ENCODE measurements around the gene VPS13C. TPM values are rescaled to one million over a fixed set of nuclear protein-coding genes. Genes with fewer than 3 reads are reported as not detected.

Gene VPS13C
- total and polyA plus RNA-seq, 5 donors from 2014 or later, result 11.2 to 150 (median 14.3) TPM

- DNase-seq (no peak), ATAC-seq (ENCODE audit: low read depth in 2 of 2) (no peak)
- H3K27me3 Mint-ChIP-seq, result no peaks in the 10 kb centered on the region
- Histone ChIP-seq H3K36me3 (ENCODE audit: control insufficient read depth, insufficient read depth, low read length) (peaks cover 63% of the 10 kb centered on the region), H3K9me3 (ENCODE audit: control insufficient read depth in 2 of 2, low read length in 2 of 2) (peaks cover 15 to 31% of the 10 kb centered on the region in 2 experiments), H3K4me1 (ENCODE audit: control insufficient read depth, insufficient read depth, low read length, poor library complexity, severe bottlenecking) (no peaks in the 10 kb centered on the region), H3K4me3 (ENCODE audit: low read depth, low read length) (no peak overlapping the region), H3K27me3 (ENCODE audit: control insufficient read depth, insufficient read depth, low read length) (no peaks in the 10 kb centered on the region), H3K27ac (ENCODE audit: insufficient read depth, low read length, poor library complexity, severe bottlenecking) (no peak overlapping the region)
- H3K27ac Mint-ChIP-seq, result no peak overlapping the region
- peaks cover 5 to 11% (median 8%) of the 10 kb centered on the region in 4 donors for H3K4me1 Mint-ChIP-seq
- peaks cover 0 to 36% (median 15%) of the 10 kb centered on the region in 7 donors for H3K9me3 Mint-ChIP-seq
- H3K4me3 Mint-ChIP-seq, result no peak overlapping the region
- H3K36me3 Mint-ChIP-seq, result peaks cover 78% of the 10 kb centered on the region
These were observed 167.1 kb downstream of the VPS13C start for GRCh38 chr15:61893146-61893545.

GRCh38 chr15:61892140-61892539, 168.1 kb downstream of the VPS13C start:
- Histone ChIP-seq H3K27ac (ENCODE audit: insufficient read depth, low read length, poor library complexity, severe bottlenecking) (no peak overlapping the region), H3K27me3 (ENCODE audit: control insufficient read depth, insufficient read depth, low read length) (no peaks in the 10 kb centered on the region), H3K36me3 (ENCODE audit: control insufficient read depth, insufficient read depth, low read length) (peaks cover 74% of the 10 kb centered on the region), H3K4me3 (ENCODE audit: low read depth, low read length) (no peak overlapping the region), H3K9me3 (ENCODE audit: control insufficient read depth in 2 of 2, low read length in 2 of 2) (peaks cover 15 to 31% of the 10 kb centered on the region in 2 experiments), H3K4me1 (ENCODE audit: control insufficient read depth, insufficient read depth, low read length, poor library complexity, severe bottlenecking) (no peaks in the 10 kb centered on the region)
- ATAC-seq (ENCODE audit: low read depth in 2 of 2), result no peak
- peaks cover 74% of the 10 kb centered on the region for H3K36me3 Mint-ChIP-seq
- H3K27ac Mint-ChIP-seq, result no peak overlapping the region
- no peak for DNase-seq
- peaks cover 0 to 36% (median 14%) of the 10 kb centered on the region in 7 donors for H3K9me3 Mint-ChIP-seq
- H3K4me3 Mint-ChIP-seq, result no peak overlapping the region
- peaks cover 5 to 11% (median 8%) of the 10 kb centered on the region in 4 donors for H3K4me1 Mint-ChIP-seq
- no peaks in the 10 kb centered on the region for H3K27me3 Mint-ChIP-seq

GRCh38 chr15:61890106-61890505, 170.1 kb downstream of the VPS13C start:
- Histone ChIP-seq H3K27ac (ENCODE audit: insufficient read depth, low read length, poor library complexity, severe bottlenecking) (no peak overlapping the region), H3K36me3 (ENCODE audit: control insufficient read depth, insufficient read depth, low read length) (peaks cover 73% of the 10 kb centered on the region), H3K4me3 (ENCODE audit: low read depth, low read length) (no peak overlapping the region), H3K4me1 (ENCODE audit: control insufficient read depth, insufficient read depth, low read length, poor library complexity, severe bottlenecking) (no peaks in the 10 kb centered on the region), H3K27me3 (ENCODE audit: control insufficient read depth, insufficient read depth, low read length) (no peaks in the 10 kb centered on the region), H3K9me3 (ENCODE audit: control insufficient read depth in 2 of 2, low read length in 2 of 2) (peaks cover 15 to 31% of the 10 kb centered on the region in 2 experiments)
- Mint-ChIP-seq H3K27ac (no peak overlapping the region), H3K27me3 (no peaks in the 10 kb centered on the region), H3K4me3 (no peak overlapping the region), H3K9me3 (peaks cover 0 to 26% (median 10%) of the 10 kb centered on the region in 7 donors), H3K4me1 (peaks cover 7 to 17% (median 14%) of the 10 kb centered on the region in 4 donors), H3K36me3 (peaks cover 70% of the 10 kb centered on the region)
- ATAC-seq (ENCODE audit: low read depth in 2 of 2), result no peak
- no peak for DNase-seq

DNA sequence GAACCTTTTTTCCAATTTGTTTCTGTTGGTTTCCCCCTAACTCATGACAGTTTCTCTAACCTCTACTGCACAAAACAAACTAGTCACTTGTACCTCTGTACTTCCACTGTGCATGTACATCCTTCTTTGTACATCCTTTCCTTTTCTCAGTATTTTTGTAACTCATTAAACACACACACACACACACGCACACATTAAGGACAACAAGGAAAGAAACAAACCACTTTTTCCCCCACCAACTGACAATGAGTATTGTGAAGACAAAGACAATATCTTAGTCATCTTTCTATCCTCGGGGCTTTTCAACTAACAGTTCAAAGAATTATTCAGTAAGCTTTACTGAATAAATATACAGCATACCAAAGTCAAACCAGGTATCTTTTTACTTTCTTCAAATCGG, 170.5 kb downstream of the VPS13C start:
- Mint-ChIP-seq H3K4me3 (no peak overlapping the region), H3K4me1 (peaks cover 7 to 15% (median 13%) of the 10 kb centered on the region in 4 donors), H3K36me3 (peaks cover 66% of the 10 kb centered on the region), H3K27me3 (no peaks in the 10 kb centered on the region), H3K27ac (peak overlapping the region in 2 of 3 donors; percentile 7 to 63), H3K9me3 (peaks cover 0 to 22% (median 8%) of the 10 kb centered on the region in 7 donors)
- H3K4me1 ChIP-seq (ENCODE audit: control insufficient read depth, insufficient read depth, low read length, poor library complexity, severe bottlenecking), result no peaks in the 10 kb centered on the region
- ATAC-seq (ENCODE audit: low read depth in 2 of 2), result peak; percentile 28 to 62
- no peak overlapping the region for H3K4me3 ChIP-seq (ENCODE audit: low read depth, low read length)
- H3K27ac ChIP-seq (ENCODE audit: insufficient read depth, low read length, poor library complexity, severe bottlenecking), result no peak overlapping the region
- peak in 1 of 3 donors; percentile 79 for DNase-seq
- peaks cover 14 to 29% of the 10 kb centered on the region in 2 experiments for H3K9me3 ChIP-seq (ENCODE audit: control insufficient read depth in 2 of 2, low read length in 2 of 2)
- H3K36me3 ChIP-seq (ENCODE audit: control insufficient read depth, insufficient read depth, low read length), result peaks cover 70% of the 10 kb centered on the region
- no peaks in the 10 kb centered on the region for H3K27me3 ChIP-seq (ENCODE audit: control insufficient read depth, insufficient read depth, low read length)

- Histone ChIP-seq H3K9me3 (ENCODE audit: control insufficient read depth in 2 of 2, low read length in 2 of 2) (peaks cover 7 to 14% of the 10 kb centered on the region in 2 experiments), H3K36me3 (ENCODE audit: control insufficient read depth, insufficient read depth, low read length) (peaks cover 61% of the 10 kb centered on the region), H3K4me3 (ENCODE audit: low read depth, low read length) (no peak overlapping the region), H3K27ac (ENCODE audit: insufficient read depth, low read length, poor library complexity, severe bottlenecking) (no peak overlapping the region), H3K27me3 (ENCODE audit: control insufficient read depth, insufficient read depth, low read length) (no peaks in the 10 kb centered on the region), H3K4me1 (ENCODE audit: control insufficient read depth, insufficient read depth, low read length, poor library complexity, severe bottlenecking) (no peaks in the 10 kb centered on the region)
- peaks cover 55% of the 10 kb centered on the region for H3K36me3 Mint-ChIP-seq
- H3K27ac Mint-ChIP-seq, result no peak overlapping the region
- peaks cover 7 to 15% (median 13%) of the 10 kb centered on the region in 4 donors for H3K4me1 Mint-ChIP-seq
- H3K4me3 Mint-ChIP-seq, result no peak overlapping the region
- H3K9me3 Mint-ChIP-seq, result peaks cover 0 to 10% (median 4%) of the 10 kb centered on the region in 7 donors
- no peak for DNase-seq
- no peaks in the 10 kb centered on the region for H3K27me3 Mint-ChIP-seq
- no peak for ATAC-seq (ENCODE audit: low read depth in 2 of 2)
These were observed 172.0 kb downstream of the VPS13C start for GRCh38 chr15:61888074-61888780.

DNA sequence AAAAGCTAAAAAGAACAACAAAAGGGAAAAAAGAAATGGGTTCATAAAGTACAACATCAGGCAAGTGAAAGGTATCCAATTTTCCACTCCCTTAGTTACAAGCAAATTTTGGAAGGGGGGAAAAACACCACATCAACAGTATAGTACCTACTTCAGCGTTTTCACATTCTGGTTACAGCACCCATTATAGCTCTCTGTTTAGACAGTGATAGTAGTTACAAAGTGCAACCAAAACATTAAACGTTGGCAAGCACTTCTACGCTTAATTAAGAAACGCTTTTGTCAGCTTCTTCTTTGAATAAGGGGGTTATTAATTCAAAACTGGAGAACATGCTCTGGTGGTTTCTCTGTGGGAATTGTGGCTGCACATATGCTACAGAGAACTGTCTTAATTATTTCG, 180.2 kb downstream of the VPS13C start:
- no peaks in the 10 kb centered on the region for H3K27me3 Mint-ChIP-seq
- H3K9me3 ChIP-seq (ENCODE audit: control insufficient read depth in 2 of 2, low read length in 2 of 2), result no peaks in the 10 kb centered on the region
- H3K4me1 ChIP-seq (ENCODE audit: control insufficient read depth, insufficient read depth, low read length, poor library complexity, severe bottlenecking), result no peaks in the 10 kb centered on the region
- H3K27ac ChIP-seq (ENCODE audit: insufficient read depth, low read length, poor library complexity, severe bottlenecking), result no peak overlapping the region
- H3K9me3 Mint-ChIP-seq, result no peaks in the 10 kb centered on the region
- peaks cover 32% of the 10 kb centered on the region for H3K36me3 Mint-ChIP-seq
- H3K4me1 Mint-ChIP-seq, result peaks cover 12 to 17% (median 15%) of the 10 kb centered on the region in 4 donors
- no peak overlapping the region for H3K4me3 ChIP-seq (ENCODE audit: low read depth, low read length)
- H3K4me3 Mint-ChIP-seq, result no peak overlapping the region
- ATAC-seq (ENCODE audit: low read depth in 2 of 2), result no peak
- DNase-seq, result no peak
- no peaks in the 10 kb centered on the region for H3K27me3 ChIP-seq (ENCODE audit: control insufficient read depth, insufficient read depth, low read length)
- peaks cover 58% of the 10 kb centered on the region for H3K36me3 ChIP-seq (ENCODE audit: control insufficient read depth, insufficient read depth, low read length)
- H3K27ac Mint-ChIP-seq, result no peak overlapping the region

DNA sequence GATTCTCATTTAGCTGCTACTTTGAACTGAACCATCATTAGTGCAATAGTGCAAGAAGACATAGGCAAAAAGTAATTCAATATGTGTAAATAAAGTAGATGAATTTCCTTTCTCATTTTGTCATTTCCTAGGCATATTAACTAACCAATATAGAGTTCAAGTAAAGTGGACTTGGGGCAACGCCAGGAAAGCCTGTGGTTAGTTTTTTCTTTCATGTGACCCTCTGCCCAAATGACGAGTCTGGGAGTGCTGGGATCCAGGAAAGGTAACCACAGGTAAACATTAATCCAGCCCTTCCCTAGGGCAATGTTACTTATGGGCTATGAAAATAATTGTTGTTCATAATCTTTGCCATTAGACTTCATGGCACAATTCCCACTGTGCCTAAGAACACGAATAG, 181.0 kb downstream of the VPS13C start:
- no peak for ATAC-seq (ENCODE audit: low read depth in 2 of 2)
- Mint-ChIP-seq H3K36me3 (peaks cover 32% of the 10 kb centered on the region), H3K27ac (peak overlapping the region; percentile 21 to 64 (median 61))

More for the DNA sequence above, 181.0 kb downstream of the VPS13C start:
- Mint-ChIP-seq H3K4me1 (peaks cover 12 to 17% (median 15%) of the 10 kb centered on the region in 4 donors), H3K27me3 (no peaks in the 10 kb centered on the region), H3K4me3 (no peak overlapping the region), H3K9me3 (no peaks in the 10 kb centered on the region)
- H3K9me3 ChIP-seq (ENCODE audit: control insufficient read depth in 2 of 2, low read length in 2 of 2), result no peaks in the 10 kb centered on the region
- no peaks in the 10 kb centered on the region for H3K27me3 ChIP-seq (ENCODE audit: control insufficient read depth, insufficient read depth, low read length)
- no peak overlapping the region for H3K4me3 ChIP-seq (ENCODE audit: low read depth, low read length)
- H3K36me3 ChIP-seq (ENCODE audit: control insufficient read depth, insufficient read depth, low read length), result peaks cover 58% of the 10 kb centered on the region
- no peak for DNase-seq
- no peak overlapping the region for H3K27ac ChIP-seq (ENCODE audit: insufficient read depth, low read length, poor library complexity, severe bottlenecking)
- H3K4me1 ChIP-seq (ENCODE audit: control insufficient read depth, insufficient read depth, low read length, poor library complexity, severe bottlenecking), result no peaks in the 10 kb centered on the region

All from CD4-positive, CD25-positive, alpha-beta regulatory T cell (primary cell).